Mesendoderm (in vitro differentiated cells): ENCODE measurements around the gene PSAT1.

ENCODE experiments used
- DNase-seq: peaks from one replicate; pipeline ENCODE4 v3.0.0; 2013
- H2AK5ac ChIP-seq: 2 replicates; pipeline ENCODE4 v1.6.1; 2013; ENCODE audit warnings: low read length, inconsistent platforms
- H2BK120ac ChIP-seq: 2 replicates; pipeline ENCODE4 v1.6.1; 2013; ENCODE audit warnings: low read depth, mild to moderate bottlenecking, low read length, moderate library complexity, mixed read lengths
- H2BK15ac ChIP-seq: replicated peaks from 2 replicates; pipeline ENCODE4 v1.6.1; 2013; ENCODE audit warnings: low read depth, mild to moderate bottlenecking, moderate library complexity
- H2BK5ac ChIP-seq: 2 replicates; pipeline ENCODE4 v1.6.1; 2013; ENCODE audit warnings: low read length, inconsistent platforms
- H3K18ac ChIP-seq: 2 replicates; pipeline ENCODE4 v1.6.1; 2013; ENCODE audit warnings: mild to moderate bottlenecking, low read length, mixed read lengths
- H3K23ac ChIP-seq: one replicate; pipeline ENCODE4 v1.6.1; 2013; ENCODE audit warnings: low read length
- H3K27ac ChIP-seq: 2 replicates; pipeline ENCODE4 v1.5.1; 2013; ENCODE audit warnings: low read depth, mild to moderate bottlenecking, inconsistent platforms, low read length, moderate library complexity
- H3K27me3 ChIP-seq: 2 replicates; pipeline ENCODE4 v1.6.1; 2013; ENCODE audit warnings: low read length, control low read depth, mild to moderate bottlenecking, inconsistent platforms; ENCODE audit not compliant: insufficient read depth, poor library complexity
- H3K36me3 ChIP-seq: 2 replicates; pipeline ENCODE4 v1.6.1; 2013; ENCODE audit warnings: low read length, inconsistent platforms; ENCODE audit not compliant: control insufficient read depth, insufficient read depth
- H3K4ac ChIP-seq: one replicate; pipeline ENCODE4 v1.6.1; 2013; ENCODE audit warnings: low read depth, mild to moderate bottlenecking, low read length, moderate library complexity
- H3K4me1 ChIP-seq: 2 replicates; pipeline ENCODE4 v1.6.1; 2013; ENCODE audit warnings: low read depth, low read length, inconsistent platforms; ENCODE audit not compliant: control insufficient read depth
- H3K4me2 ChIP-seq: 2 replicates; pipeline ENCODE4 v1.6.1; 2013; ENCODE audit warnings: low read length
- H3K4me3 ChIP-seq: 2 replicates; pipeline ENCODE4 v1.5.1; 2013; ENCODE audit warnings: mild to moderate bottlenecking, low read length
- H3K56ac ChIP-seq: one replicate; pipeline ENCODE4 v1.6.1; 2013; ENCODE audit warnings: low read length
- H3K79me1 ChIP-seq: 2 replicates; pipeline ENCODE4 v1.6.1; 2013; ENCODE audit warnings: low read length, inconsistent platforms
- H3K79me2 ChIP-seq: 2 replicates; pipeline ENCODE4 v1.6.1; 2013; ENCODE audit warnings: mild to moderate bottlenecking, low read length; ENCODE audit not compliant: control insufficient read depth, insufficient read depth
- H3K9ac ChIP-seq: 2 replicates; pipeline ENCODE4 v1.6.1; 2013; ENCODE audit warnings: low read length, inconsistent platforms
- H4K5ac ChIP-seq: one replicate; pipeline ENCODE4 v1.6.1; 2013; ENCODE audit warnings: low read length
- H4K8ac ChIP-seq: one replicate; pipeline ENCODE4 v1.6.1; 2013; ENCODE audit warnings: low read depth, mild to moderate bottlenecking, control low read depth, low read length, moderate library complexity
- WGBS: extraction: QIAGEN DNeasy Blood & Tissue Kit; methylation state at CpG from one replicate; pipeline ENCODE4 v1.1.7; 2013; ENCODE audit warnings: low lambda C conversion rate, missing lambda C conversion rate; ENCODE audit not compliant: insufficient coverage; ENCODE audit errors: extremely low coverage; 5-methylcytosine and 5-hydroxymethylcytosine counted together

PSAT1 gene

GRCh38 chr9:78306222-78307076 is 9.5 kb downstream of the PSAT1 start:
- Histone ChIP-seq H3K4ac (no peak overlapping the region), H2BK15ac (no peak overlapping the region), H2BK5ac (no peak overlapping the region), H2AK5ac (no peak overlapping the region), H3K9ac (no peak overlapping the region), H3K36me3 (peaks cover 33% of the 10 kb centered on the region), H3K27ac (no peak overlapping the region), H4K8ac (no peak overlapping the region), H3K27me3 (no peaks in the 10 kb centered on the region), H4K5ac (no peak overlapping the region), H3K18ac (no peak overlapping the region), H3K4me1 (no peaks in the 10 kb centered on the region), H3K79me1 (peaks cover 21% of the 10 kb centered on the region), H3K4me3 (no peak overlapping the region), H3K23ac (no peak overlapping the region), H2BK120ac (no peak overlapping the region), H3K56ac (no peak overlapping the region), H3K4me2 (no peak overlapping the region), H3K79me2 (peaks cover 26% of the 10 kb centered on the region)
- WGBS = no CpG with 5 or more reads among the region's 16 CpGs
- DNase-seq = no peak

- H3K56ac ChIP-seq = no peak overlapping the region
- peaks cover 21% of the 10 kb centered on the region for H3K79me1 ChIP-seq
- H3K4me2 ChIP-seq = no peak overlapping the region
- no peak overlapping the region for H3K27ac ChIP-seq
- no peak overlapping the region for H2AK5ac ChIP-seq
- H3K4me3 ChIP-seq = no peak overlapping the region
- no peak overlapping the region for H3K18ac ChIP-seq
- H3K23ac ChIP-seq = no peak overlapping the region
- no peak overlapping the region for H4K5ac ChIP-seq
- DNase-seq = no peak
- H3K4ac ChIP-seq = no peak overlapping the region
- H3K36me3 ChIP-seq = peaks cover 33% of the 10 kb centered on the region
- H2BK5ac ChIP-seq = no peak overlapping the region
- no CpG with 5 or more reads among the region's 2 CpGs for WGBS
- no peak overlapping the region for H3K9ac ChIP-seq
- H4K8ac ChIP-seq = no peak overlapping the region
- no peak overlapping the region for H2BK120ac ChIP-seq
- H3K79me2 ChIP-seq = peaks cover 24% of the 10 kb centered on the region
- H2BK15ac ChIP-seq = no peak overlapping the region
- H3K27me3 ChIP-seq = no peaks in the 10 kb centered on the region
- H3K4me1 ChIP-seq = no peaks in the 10 kb centered on the region
These were observed 10.4 kb downstream of the PSAT1 start for GRCh38 chr9:78307360-78307759.

DNA sequence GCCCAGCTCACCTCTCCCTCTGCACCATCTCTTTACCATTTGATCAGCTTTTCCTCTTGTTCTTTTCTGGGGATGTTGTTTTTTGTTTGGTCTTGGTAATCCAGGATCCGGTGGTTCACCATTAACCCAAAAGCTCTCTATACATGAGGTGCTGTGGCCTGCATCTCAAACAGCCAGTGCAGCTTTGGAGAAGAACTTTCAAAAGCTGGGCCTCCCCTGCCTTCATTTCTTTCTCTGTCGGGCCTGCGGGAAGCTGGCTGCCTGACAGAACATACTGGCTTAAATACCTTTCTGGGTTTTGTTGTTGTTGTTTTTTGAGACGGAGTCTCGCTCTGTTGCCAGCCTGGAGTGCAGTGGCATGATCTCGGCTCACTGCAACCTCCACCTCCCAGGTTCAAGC is 12.1 kb downstream of the PSAT1 start:
- peaks cover 15% of the 10 kb centered on the region for H3K79me1 ChIP-seq
- peaks cover 29% of the 10 kb centered on the region for H3K36me3 ChIP-seq
- no peak for DNase-seq
- no peak overlapping the region for H3K4me3 ChIP-seq
- peaks cover 21% of the 10 kb centered on the region for H3K79me2 ChIP-seq
- H4K5ac ChIP-seq = no peak overlapping the region
- whole genome bisulfite sequencing = no CpG with 5 or more reads among the region's 6 CpGs
- H4K8ac ChIP-seq = no peak overlapping the region
- H3K23ac ChIP-seq = no peak overlapping the region
- H3K4me2 ChIP-seq = no peak overlapping the region
- no peak overlapping the region for H3K9ac ChIP-seq
- H2BK120ac ChIP-seq = no peak overlapping the region
- no peak overlapping the region for H2AK5ac ChIP-seq
- H2BK5ac ChIP-seq = no peak overlapping the region
- H3K27ac ChIP-seq = no peak overlapping the region
- no peak overlapping the region for H3K4ac ChIP-seq
- no peak overlapping the region for H3K56ac ChIP-seq
- H2BK15ac ChIP-seq = no peak overlapping the region
- H3K27me3 ChIP-seq = no peaks in the 10 kb centered on the region
- H3K4me1 ChIP-seq = no peaks in the 10 kb centered on the region
- no peak overlapping the region for H3K18ac ChIP-seq

- Histone ChIP-seq H2BK15ac (no peak overlapping the region), H2AK5ac (no peak overlapping the region), H4K5ac (no peak overlapping the region), H3K36me3 (peaks cover 26% of the 10 kb centered on the region), H3K18ac (no peak overlapping the region), H3K79me1 (peaks cover 20% of the 10 kb centered on the region), H4K8ac (no peak overlapping the region), H3K4me3 (no peak overlapping the region), H2BK5ac (no peak overlapping the region), H3K27ac (no peak overlapping the region), H3K79me2 (peaks cover 22% of the 10 kb centered on the region), H3K4me2 (no peak overlapping the region), H3K56ac (no peak overlapping the region), H3K27me3 (no peaks in the 10 kb centered on the region), H2BK120ac (no peak overlapping the region), H3K4ac (no peak overlapping the region), H3K4me1 (no peaks in the 10 kb centered on the region), H3K9ac (no peak overlapping the region), H3K23ac (no peak overlapping the region)
- no CpG with 5 or more reads among the region's 5 CpGs for WGBS
- no peak for DNase-seq
These were observed 14.2 kb downstream of the PSAT1 start for GRCh38 chr9:78311075-78311474.

- Histone ChIP-seq H3K18ac (no peak overlapping the region), H3K36me3 (peaks cover 29% of the 10 kb centered on the region)
These were observed 15.1 kb downstream of the PSAT1 start for GRCh38 chr9:78311886-78312524.

More at GRCh38 chr9:78311886-78312524, 15.1 kb downstream of the PSAT1 start:
- H2BK120ac ChIP-seq = no peak overlapping the region
- WGBS = no CpG with 5 or more reads among the region's 9 CpGs
- no peaks in the 10 kb centered on the region for H3K27me3 ChIP-seq
- no peak overlapping the region for H3K27ac ChIP-seq
- H3K4ac ChIP-seq = no peak overlapping the region
- no peak overlapping the region for H2BK5ac ChIP-seq
- no peaks in the 10 kb centered on the region for H3K4me1 ChIP-seq
- no peak overlapping the region for H2BK15ac ChIP-seq
- peaks cover 18% of the 10 kb centered on the region for H3K79me1 ChIP-seq
- H4K8ac ChIP-seq = no peak overlapping the region
- H3K9ac ChIP-seq = no peak overlapping the region
- no peak overlapping the region for H4K5ac ChIP-seq
- no peak for DNase-seq
- no peak overlapping the region for H2AK5ac ChIP-seq
- no peak overlapping the region for H3K4me2 ChIP-seq
- H3K23ac ChIP-seq = no peak overlapping the region
- H3K4me3 ChIP-seq = no peak overlapping the region
- H3K79me2 ChIP-seq = peaks cover 18% of the 10 kb centered on the region
- H3K56ac ChIP-seq = no peak overlapping the region
